ENCODE data around the gene NOSTRIN.

- TF ChIP-seq, protein P1, sequence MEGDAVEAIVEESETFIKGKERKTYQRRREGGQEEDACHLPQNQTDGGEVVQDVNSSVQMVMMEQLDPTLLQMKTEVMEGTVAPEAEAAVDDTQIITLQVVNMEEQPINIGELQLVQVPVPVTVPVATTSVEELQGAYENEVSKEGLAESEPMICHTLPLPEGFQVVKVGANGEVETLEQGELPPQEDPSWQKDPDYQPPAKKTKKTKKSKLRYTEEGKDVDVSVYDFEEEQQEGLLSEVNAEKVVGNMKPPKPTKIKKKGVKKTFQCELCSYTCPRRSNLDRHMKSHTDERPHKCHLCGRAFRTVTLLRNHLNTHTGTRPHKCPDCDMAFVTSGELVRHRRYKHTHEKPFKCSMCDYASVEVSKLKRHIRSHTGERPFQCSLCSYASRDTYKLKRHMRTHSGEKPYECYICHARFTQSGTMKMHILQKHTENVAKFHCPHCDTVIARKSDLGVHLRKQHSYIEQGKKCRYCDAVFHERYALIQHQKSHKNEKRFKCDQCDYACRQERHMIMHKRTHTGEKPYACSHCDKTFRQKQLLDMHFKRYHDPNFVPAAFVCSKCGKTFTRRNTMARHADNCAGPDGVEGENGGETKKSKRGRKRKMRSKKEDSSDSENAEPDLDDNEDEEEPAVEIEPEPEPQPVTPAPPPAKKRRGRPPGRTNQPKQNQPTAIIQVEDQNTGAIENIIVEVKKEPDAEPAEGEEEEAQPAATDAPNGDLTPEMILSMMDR (IDR thresholded peaks at IDR 0.05; ENCODE audit: low read depth, low read length), result no peak
- TF ChIP-seq, protein P2, sequence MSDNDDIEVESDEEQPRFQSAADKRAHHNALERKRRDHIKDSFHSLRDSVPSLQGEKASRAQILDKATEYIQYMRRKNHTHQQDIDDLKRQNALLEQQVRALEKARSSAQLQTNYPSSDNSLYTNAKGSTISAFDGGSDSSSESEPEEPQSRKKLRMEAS (IDR thresholded peaks at IDR 0.05; ENCODE audit: low read depth, low read length), result no peak
These were observed 39.0 kb downstream of the NOSTRIN start for GRCh38 chr2:168841445-168841844.
